HUES64 (cell line): ENCODE data around the gene APP.

Experiments used
- H3K27ac ChIP-seq: 2 replicates; pipeline ENCODE4 v1.7.0; 2013; ENCODE audit warnings: low read depth, low read length, inconsistent platforms
- H3K27me3 ChIP-seq: 2 replicates; pipeline ENCODE4 v1.6.1; 2013; ENCODE audit warnings: mild to moderate bottlenecking, low read length; ENCODE audit not compliant: insufficient read depth
- H3K36me3 ChIP-seq: 2 replicates; pipeline ENCODE4 v1.6.1; 2013; ENCODE audit warnings: mild to moderate bottlenecking, low read length; ENCODE audit not compliant: insufficient read depth
- H3K4me1 ChIP-seq: 2 replicates; pipeline ENCODE4 v1.6.1; 2013; ENCODE audit warnings: mild to moderate bottlenecking, low read length, moderate library complexity; ENCODE audit not compliant: insufficient read depth
- H3K4me3 ChIP-seq: 2 replicates; pipeline ENCODE4 v1.5.1; 2013; ENCODE audit warnings: mild to moderate bottlenecking, low read length, moderate library complexity
- H3K9ac ChIP-seq: 2 replicates; pipeline ENCODE4 v1.6.1; 2013; ENCODE audit warnings: mild to moderate bottlenecking, low read depth, low read length
- H3K9me3 ChIP-seq: 2 replicates; pipeline ENCODE4 v1.6.1; 2013; ENCODE audit warnings: low read depth, low read length; ENCODE audit not compliant: insufficient read depth
- WGBS: fragments of 150-250, 120-280 bp; methylation state at CpG from one replicate; pipeline ENCODE4 v1.1.7; 2013; ENCODE audit warnings: missing lambda C conversion rate; 5-methylcytosine and 5-hydroxymethylcytosine counted together

The APP gene

GRCh38 chr21:25960402-25960801, 210.2 kb downstream of the APP start:
- Histone ChIP-seq H3K27ac (peak overlapping the region; percentile 89), H3K4me3 (peak overlapping the region; percentile 32), H3K9ac (peak overlapping the region; percentile 17; the same call in 1 of the 2 replicates), H3K36me3 (peaks cover 52% of the 10 kb centered on the region), H3K27me3 (no peaks in the 10 kb centered on the region), H3K4me1 (peaks cover 45% of the 10 kb centered on the region), H3K9me3 (no peaks in the 10 kb centered on the region)
- 49% methylated on average over 4 of the region's 4 CpGs for WGBS

- H3K36me3 ChIP-seq, result peaks cover 52% of the 10 kb centered on the region
Measured at GRCh38 chr21:25959799-25960198, 210.8 kb downstream of the APP start.

GRCh38 chr21:25956993-25957714, 213.4 kb downstream of the APP start:
- peaks cover 70% of the 10 kb centered on the region for H3K36me3 ChIP-seq
- H3K9me3 ChIP-seq, result no peaks in the 10 kb centered on the region
- 82% methylated on average over 2 of the region's 2 CpGs for WGBS
- H3K27me3 ChIP-seq, result no peaks in the 10 kb centered on the region
- H3K27ac ChIP-seq, result no peak overlapping the region
- peaks cover 30% of the 10 kb centered on the region for H3K4me1 ChIP-seq
- H3K4me3 ChIP-seq, result no peak overlapping the region
- no peak overlapping the region for H3K9ac ChIP-seq

More at GRCh38 chr21:25959799-25960198, 210.8 kb downstream of the APP start:
- H3K27me3 ChIP-seq, result no peaks in the 10 kb centered on the region
- 86% methylated on average over 2 of the region's 3 CpGs for WGBS
- H3K9ac ChIP-seq, result no peak overlapping the region
- H3K4me1 ChIP-seq, result peaks cover 45% of the 10 kb centered on the region
- peak overlapping the region; percentile 89 for H3K27ac ChIP-seq
- no peaks in the 10 kb centered on the region for H3K9me3 ChIP-seq
- no peak overlapping the region for H3K4me3 ChIP-seq

- 97% methylated on average over 11 of the region's 11 CpGs for WGBS
- Histone ChIP-seq H3K4me1 (peaks cover 14% of the 10 kb centered on the region), H3K4me3 (no peak overlapping the region), H3K27ac (no peak overlapping the region), H3K27me3 (no peaks in the 10 kb centered on the region), H3K9ac (no peak overlapping the region), H3K36me3 (peaks cover 85% of the 10 kb centered on the region), H3K9me3 (no peaks in the 10 kb centered on the region)
Measured at GRCh38 chr21:25955646-25956045, 214.9 kb downstream of the APP start.

- H3K9ac ChIP-seq, result no peak overlapping the region
- WGBS, result 96% methylated on average over 2 of the region's 2 CpGs
Measured at GRCh38 chr21:25953659-25954058, 216.9 kb downstream of the APP start.

GRCh38 chr21:25953196-25953595, 217.4 kb downstream of the APP start:
- H3K36me3 ChIP-seq, result peaks cover 94% of the 10 kb centered on the region
- no peak overlapping the region for H3K9ac ChIP-seq
- H3K4me3 ChIP-seq, result no peak overlapping the region
- no peaks in the 10 kb centered on the region for H3K9me3 ChIP-seq
- H3K4me1 ChIP-seq, result no peaks in the 10 kb centered on the region
- H3K27ac ChIP-seq, result no peak overlapping the region
- WGBS, result 91% methylated on average over 3 of the region's 3 CpGs
- no peaks in the 10 kb centered on the region for H3K27me3 ChIP-seq

More at GRCh38 chr21:25953659-25954058, 216.9 kb downstream of the APP start:
- Histone ChIP-seq H3K27ac (no peak overlapping the region), H3K27me3 (no peaks in the 10 kb centered on the region), H3K4me1 (no peaks in the 10 kb centered on the region), H3K9me3 (no peaks in the 10 kb centered on the region), H3K4me3 (no peak overlapping the region), H3K36me3 (peaks cover 93% of the 10 kb centered on the region)

- H3K27ac ChIP-seq, result no peak overlapping the region
- no peaks in the 10 kb centered on the region for H3K9me3 ChIP-seq
- no peaks in the 10 kb centered on the region for H3K27me3 ChIP-seq
- H3K9ac ChIP-seq, result no peak overlapping the region
- H3K4me3 ChIP-seq, result no peak overlapping the region
- no peaks in the 10 kb centered on the region for H3K4me1 ChIP-seq
- H3K36me3 ChIP-seq, result peaks cover 93% of the 10 kb centered on the region
- 100% methylated on average over 1 of the region's 1 CpG for WGBS
Measured at GRCh38 chr21:25952306-25952705, 218.3 kb downstream of the APP start.

GRCh38 chr21:25949701-25950100, 220.9 kb downstream of the APP start:
- WGBS, result 0% methylated on average over 1 of the region's 1 CpG

GRCh38 chr21:25944672-25945213, 225.8 kb downstream of the APP start:
- no peaks in the 10 kb centered on the region; the same call in 1 of the 2 replicates for H3K9me3 ChIP-seq
- no peak overlapping the region for H3K4me3 ChIP-seq
- 91% methylated on average over 3 of the region's 3 CpGs for WGBS
- H3K4me1 ChIP-seq, result no peaks in the 10 kb centered on the region
- no peak overlapping the region for H3K9ac ChIP-seq
- H3K27ac ChIP-seq, result no peak overlapping the region
- no peaks in the 10 kb centered on the region for H3K27me3 ChIP-seq
- H3K36me3 ChIP-seq, result peaks cover 54% of the 10 kb centered on the region

More at GRCh38 chr21:25949701-25950100, 220.9 kb downstream of the APP start:
- H3K36me3 ChIP-seq, result peaks cover 93% of the 10 kb centered on the region
- no peak overlapping the region for H3K4me3 ChIP-seq
- no peaks in the 10 kb centered on the region for H3K27me3 ChIP-seq
- H3K9ac ChIP-seq, result no peak overlapping the region
- no peaks in the 10 kb centered on the region; the same call in 1 of the 2 replicates for H3K9me3 ChIP-seq
- H3K4me1 ChIP-seq, result no peaks in the 10 kb centered on the region
- no peak overlapping the region for H3K27ac ChIP-seq

GRCh38 chr21:25944082-25944481, 226.5 kb downstream of the APP start:
- Histone ChIP-seq H3K4me3 (no peak overlapping the region), H3K27ac (no peak overlapping the region), H3K9me3 (no peaks in the 10 kb centered on the region; the same call in 1 of the 2 replicates), H3K9ac (no peak overlapping the region), H3K36me3 (peaks cover 47% of the 10 kb centered on the region), H3K4me1 (no peaks in the 10 kb centered on the region), H3K27me3 (no peaks in the 10 kb centered on the region)
- WGBS, result 96% methylated on average over 7 of the region's 7 CpGs

GRCh38 chr21:25942135-25942534, 228.4 kb downstream of the APP start:
- WGBS, result 96% methylated on average over 9 of the region's 9 CpGs
- Histone ChIP-seq H3K27ac (no peak overlapping the region), H3K9me3 (no peaks in the 10 kb centered on the region; the same call in 1 of the 2 replicates), H3K9ac (no peak overlapping the region), H3K27me3 (no peaks in the 10 kb centered on the region), H3K4me1 (0 out of 2 replicates have a peak, but pooled peaks cover 3% of the 10 kb centered on the region), H3K36me3 (peaks cover 34% of the 10 kb centered on the region), H3K4me3 (no peak overlapping the region)
